HCT116 (cell line): ENCODE measurements around the gene KSR1.

Source experiments
- CTCF ChIP-seq, 3 experiments: fragments of 200-600 bp in 1 of 3; sonication (generic) in 1 of 3; IDR thresholded peaks in 2 of 3; conservative IDR thresholded peaks in 1 of 3; 2 replicates each; pipeline ENCODE4 v1.5.1; 2012 to 2017; ENCODE audit warnings: low read depth in 2 of 3, low read length in 2 of 3, antibody characterized with exemption in 1 of 3, borderline replicate concordance in 1 of 3, control low read depth in 1 of 3, mild to moderate bottlenecking in 1 of 3, mixed read lengths in 1 of 3, mixed run types in 1 of 3, moderate library complexity in 1 of 3; ENCODE audit not compliant: insufficient read depth in 1 of 3
- EZH2 ChIP-seq: fragments of 200-600 bp; sonication (generic); IDR thresholded peaks from 2 replicates; pipeline ENCODE4 v1.6.1; 2017; ENCODE audit warnings: antibody characterized with exemption, mixed run types
- MAX ChIP-seq: IDR thresholded peaks from 2 replicates; pipeline ENCODE4 v1.6.1; 2012
- POLR2A ChIP-seq: IDR thresholded peaks from 2 replicates; pipeline ENCODE4 v1.7.0; 2011; ENCODE audit warnings: borderline replicate concordance; ENCODE audit not compliant: insufficient read depth, insufficient read length; ENCODE audit errors: extremely low read depth
- SP1 ChIP-seq: IDR thresholded peaks from 2 replicates; pipeline ENCODE4 v1.6.1; 2012; ENCODE audit warnings: low read depth

GRCh38 chr17:27488231-27488630, 32.0 kb downstream of the KSR1 start:
- TF ChIP-seq EZH2, result no peak
- no peak for TF ChIP-seq CTCF (IDR thresholded peaks at IDR 0.05 in 2 of 3, conservative IDR thresholded peaks at IDR 0.05 in 1 of 3; ENCODE audit: borderline replicate concordance in 1 of 3, insufficient read depth in 1 of 3, low read depth in 2 of 3, low read length in 2 of 3)
- no peak for TF ChIP-seq MAX
- no peak for TF ChIP-seq POLR2A
- no peak for TF ChIP-seq SP1
